Measurements from ENCODE around the gene PKP3. TPM values are rescaled to one million over a fixed set of nuclear protein-coding genes. Genes with fewer than 3 reads are reported as not detected.

The PKP3 gene
- total RNA-seq, 4 donors from 2014 or later: 612 to 880 (median 754) TPM

- intact Hi-C loops (cut with DNase I; ENCODE audit: low total_unique reads): no loop called here
- WGBS, 2 donors: 85 to 89% methylated on average over 15 to 17 of the region's 17 CpGs
- DNase-seq (ENCODE audit: low spot score in 2 of 2): no peak
- H3K4me3 ChIP-seq (ENCODE audit: low read depth, poor library complexity, severe bottlenecking): no peak overlapping the region
- no peak for TF ChIP-seq POLR2A (IDR thresholded peaks at IDR 0.05)
- no peak for TF ChIP-seq CTCF (IDR thresholded peaks at IDR 0.05)
Measured at GRCh38 chr11:437228-437870, 43.3 kb downstream of the PKP3 start.

- intact Hi-C loops (cut with DNase I; ENCODE audit: low total_unique reads): no loop called here
- WGBS, 2 donors: 84 to 85% methylated on average over 17 to 20 of the region's 21 CpGs
- no peak for DNase-seq (ENCODE audit: low spot score in 2 of 2)
- no peak for TF ChIP-seq CTCF (IDR thresholded peaks at IDR 0.05)
- TF ChIP-seq POLR2A (IDR thresholded peaks at IDR 0.05): no peak
- H3K4me3 ChIP-seq (ENCODE audit: low read depth, poor library complexity, severe bottlenecking): no peak overlapping the region
Measured at GRCh38 chr11:438101-438844, 44.3 kb downstream of the PKP3 start.

- intact Hi-C loops (cut with DNase I; ENCODE audit: low total_unique reads): no loop called here
- WGBS, 2 donors: 78 to 79% methylated on average over 21 to 23 of the region's 23 CpGs
- DNase-seq (ENCODE audit: low spot score in 2 of 2): no peak
- TF ChIP-seq POLR2A (IDR thresholded peaks at IDR 0.05) (no peak), CTCF (IDR thresholded peaks at IDR 0.05) (no peak)
- H3K4me3 ChIP-seq (ENCODE audit: low read depth, poor library complexity, severe bottlenecking): no peak overlapping the region
Measured at GRCh38 chr11:439315-440064, 45.5 kb downstream of the PKP3 start.

GRCh38 chr11:440065-441042 is 46.3 kb downstream of the PKP3 start:
- intact Hi-C loops (cut with DNase I; ENCODE audit: low total_unique reads): no loop called here
- no peak for DNase-seq (ENCODE audit: low spot score in 2 of 2)
- WGBS, 2 donors: 89% methylated on average over 13 to 26 of the region's 27 CpGs
- TF ChIP-seq POLR2A (IDR thresholded peaks at IDR 0.05) (no peak), CTCF (IDR thresholded peaks at IDR 0.05) (no peak)
- H3K4me3 ChIP-seq (ENCODE audit: low read depth, poor library complexity, severe bottlenecking): no peak overlapping the region

- no peak for DNase-seq (ENCODE audit: low spot score in 2 of 2)
- WGBS, 2 donors: 53 to 77% methylated on average over 4 to 13 of the region's 13 CpGs
- H3K4me3 ChIP-seq (ENCODE audit: low read depth, poor library complexity, severe bottlenecking): no peak overlapping the region
- TF ChIP-seq CTCF (IDR thresholded peaks at IDR 0.05): no peak
- TF ChIP-seq POLR2A (IDR thresholded peaks at IDR 0.05): no peak
- intact Hi-C loops (cut with DNase I; ENCODE audit: low total_unique reads): no loop called here
Measured at GRCh38 chr11:441043-441417, 47.0 kb downstream of the PKP3 start.

All from lower leg skin (tissue), 4 donors.